Measurements from ENCODE around the gene PON3.

DNA sequence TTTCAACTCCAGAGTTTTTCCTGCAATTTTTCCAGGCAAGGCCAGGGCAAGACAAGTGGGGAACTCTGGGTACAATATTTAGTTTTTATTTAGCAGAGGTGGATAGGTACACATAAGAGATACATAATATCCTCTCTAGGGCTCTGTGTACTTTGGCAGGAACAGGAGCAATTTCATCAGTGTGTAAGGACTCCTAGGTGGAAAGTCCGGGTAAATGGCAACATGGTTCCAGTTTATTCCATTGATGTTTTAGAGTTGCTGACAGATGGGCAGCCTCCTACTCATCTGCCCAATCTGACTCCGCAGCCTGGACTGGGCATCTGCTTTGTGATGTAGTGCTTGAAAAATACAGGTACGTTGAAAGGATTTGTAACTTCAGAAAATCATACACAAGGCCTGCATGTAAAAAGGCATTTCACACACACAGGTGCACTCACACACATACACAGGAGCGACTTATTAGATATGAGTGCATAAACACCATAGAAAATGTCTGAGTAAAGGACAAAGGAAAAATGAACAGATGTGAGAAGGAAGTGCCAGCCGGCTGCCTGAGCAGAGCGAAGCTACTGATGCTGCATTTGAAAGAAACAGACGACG, 77.6 kb downstream of the PON3 start:
- TF ChIP-seq, protein P1, sequence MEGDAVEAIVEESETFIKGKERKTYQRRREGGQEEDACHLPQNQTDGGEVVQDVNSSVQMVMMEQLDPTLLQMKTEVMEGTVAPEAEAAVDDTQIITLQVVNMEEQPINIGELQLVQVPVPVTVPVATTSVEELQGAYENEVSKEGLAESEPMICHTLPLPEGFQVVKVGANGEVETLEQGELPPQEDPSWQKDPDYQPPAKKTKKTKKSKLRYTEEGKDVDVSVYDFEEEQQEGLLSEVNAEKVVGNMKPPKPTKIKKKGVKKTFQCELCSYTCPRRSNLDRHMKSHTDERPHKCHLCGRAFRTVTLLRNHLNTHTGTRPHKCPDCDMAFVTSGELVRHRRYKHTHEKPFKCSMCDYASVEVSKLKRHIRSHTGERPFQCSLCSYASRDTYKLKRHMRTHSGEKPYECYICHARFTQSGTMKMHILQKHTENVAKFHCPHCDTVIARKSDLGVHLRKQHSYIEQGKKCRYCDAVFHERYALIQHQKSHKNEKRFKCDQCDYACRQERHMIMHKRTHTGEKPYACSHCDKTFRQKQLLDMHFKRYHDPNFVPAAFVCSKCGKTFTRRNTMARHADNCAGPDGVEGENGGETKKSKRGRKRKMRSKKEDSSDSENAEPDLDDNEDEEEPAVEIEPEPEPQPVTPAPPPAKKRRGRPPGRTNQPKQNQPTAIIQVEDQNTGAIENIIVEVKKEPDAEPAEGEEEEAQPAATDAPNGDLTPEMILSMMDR (conservative IDR thresholded peaks at IDR 0.05; ENCODE audit: low read depth, low read length) = no peak
- TF ChIP-seq EZH2 (IDR thresholded peaks at IDR 0.05; ENCODE audit: low read length, unreplicated experiment) = no peak
